ENCODE results near the gene SHC3.

SHC3 gene

GRCh38 chr9:89165880-89166279 is 12.7 kb downstream of the SHC3 start:
- no peak for TF ChIP-seq CTCF (IDR thresholded peaks at IDR 0.05; ENCODE audit: control insufficient read depth, insufficient read depth, low read depth, low read length, missing control alignments)
- H3K4me3 ChIP-seq (ENCODE audit: control insufficient read depth, low read depth, low read length) = no peak overlapping the region
- DNase-seq (ENCODE audit: low read depth) = no peak

- DNase-seq (ENCODE audit: low read depth) = no peak
- TF ChIP-seq CTCF (IDR thresholded peaks at IDR 0.05; ENCODE audit: control insufficient read depth, insufficient read depth, low read depth, low read length, missing control alignments) = no peak
- no peak overlapping the region for H3K4me3 ChIP-seq (ENCODE audit: control insufficient read depth, low read depth, low read length)
Observed at GRCh38 chr9:89165341-89165740, 13.3 kb downstream of the SHC3 start.

- DNase-seq (ENCODE audit: low read depth) = no peak
- H3K4me3 ChIP-seq (ENCODE audit: control insufficient read depth, low read depth, low read length) = no peak overlapping the region
- no peak for TF ChIP-seq CTCF (IDR thresholded peaks at IDR 0.05; ENCODE audit: control insufficient read depth, insufficient read depth, low read depth, low read length, missing control alignments)
Observed at GRCh38 chr9:89161221-89161620, 17.4 kb downstream of the SHC3 start.

GRCh38 chr9:89160806-89161205 is 17.8 kb downstream of the SHC3 start:
- no peak for TF ChIP-seq CTCF (IDR thresholded peaks at IDR 0.05; ENCODE audit: control insufficient read depth, insufficient read depth, low read depth, low read length, missing control alignments)
- H3K4me3 ChIP-seq (ENCODE audit: control insufficient read depth, low read depth, low read length) = no peak overlapping the region
- DNase-seq (ENCODE audit: low read depth) = no peak

- DNase-seq (ENCODE audit: low read depth) = peak; percentile 72
- TF ChIP-seq CTCF (IDR thresholded peaks at IDR 0.05; ENCODE audit: control insufficient read depth, insufficient read depth, low read depth, low read length, missing control alignments) = no peak
Observed at GRCh38 chr9:89154651-89155336, 23.8 kb downstream of the SHC3 start.

GRCh38 chr9:89154218-89154617 is 24.4 kb downstream of the SHC3 start:
- DNase-seq (ENCODE audit: low read depth) = no peak
- no peak for TF ChIP-seq CTCF (IDR thresholded peaks at IDR 0.05; ENCODE audit: control insufficient read depth, insufficient read depth, low read depth, low read length, missing control alignments)
- no peak overlapping the region for H3K4me3 ChIP-seq (ENCODE audit: control insufficient read depth, low read depth, low read length)

More at GRCh38 chr9:89154651-89155336, 23.8 kb downstream of the SHC3 start:
- no peak overlapping the region for H3K4me3 ChIP-seq (ENCODE audit: control insufficient read depth, low read depth, low read length)

Data from AG09309 (cell line).